SK-N-SH treated with all-trans-retinoic acid at 6 μM for 48 hours (cell line): ENCODE results near the gene NYAP1.

Experiments used
- CREB5 ChIP-seq: fragments of 250-450 bp; sonication (Bioruptor Pico); IDR thresholded peaks from 2 replicates; pipeline ENCODE4 v1.5.1; 2020; ENCODE audit warnings: low read depth, mild to moderate bottlenecking, moderate library complexity
- CSRNP3 ChIP-seq: fragments of 250-450 bp; sonication (Bioruptor Pico); IDR thresholded peaks from 2 replicates; pipeline ENCODE4 v1.5.1; 2021; ENCODE audit warnings: mild to moderate bottlenecking, moderate library complexity
- GLIS3 ChIP-seq: fragments of 250-450 bp; sonication (Bioruptor Pico); IDR thresholded peaks from 2 replicates; pipeline ENCODE4 v1.5.0; 2020; ENCODE audit warnings: mild to moderate bottlenecking, moderate library complexity
- PATZ1 ChIP-seq: fragments of 250-450 bp; sonication (Bioruptor Pico); IDR thresholded peaks from 2 replicates; pipeline ENCODE4 v1.8.0; 2020; ENCODE audit warnings: mild to moderate bottlenecking, moderate library complexity, borderline replicate concordance
- RARB ChIP-seq: fragments of 250-450 bp; sonication (Bioruptor Pico); IDR thresholded peaks from 2 replicates; pipeline ENCODE4 v1.8.0; 2021; ENCODE audit warnings: mild to moderate bottlenecking, moderate library complexity
- SNAI2 ChIP-seq: fragments of 250-450 bp; sonication (Bioruptor Pico); IDR thresholded peaks from 2 replicates; pipeline ENCODE4 v1.5.0; 2020; ENCODE audit warnings: mild to moderate bottlenecking, moderate library complexity
- TSHZ2 ChIP-seq: fragments of 250-450 bp; sonication (Bioruptor Pico); IDR thresholded peaks from 2 replicates; pipeline ENCODE4 v1.5.0; 2020; ENCODE audit warnings: mild to moderate bottlenecking, moderate library complexity
- ZFP3 ChIP-seq: fragments of 250-450 bp; sonication (Bioruptor Pico); IDR thresholded peaks from 2 replicates; pipeline ENCODE4 v1.5.0; 2020; ENCODE audit warnings: mild to moderate bottlenecking, moderate library complexity
- ZFP30 ChIP-seq: fragments of 450-650 bp; formaldehyde crosslinking; IDR thresholded peaks from 2 replicates; pipeline ENCODE4 v1.5.0; 2022; ENCODE audit warnings: mild to moderate bottlenecking, moderate library complexity
- ZNF565 ChIP-seq: fragments of 450-650 bp; formaldehyde crosslinking; conservative IDR thresholded peaks from 2 replicates; pipeline ENCODE4 v1.5.0; 2020; ENCODE audit warnings: low read depth, mild to moderate bottlenecking, moderate library complexity
- ZNF70 ChIP-seq: fragments of 450-650 bp; formaldehyde crosslinking; IDR thresholded peaks from 2 replicates; pipeline ENCODE4 v1.5.0; 2020; ENCODE audit warnings: mild to moderate bottlenecking, moderate library complexity
- ZNF8 ChIP-seq: fragments of 450-650 bp; formaldehyde crosslinking; IDR thresholded peaks from 2 replicates; pipeline ENCODE4 v1.5.0; 2020; ENCODE audit warnings: mild to moderate bottlenecking, moderate library complexity

- no peak for TF ChIP-seq GLIS3 (CRISPR knock-in tag)
- no peak for TF ChIP-seq CREB5 (CRISPR knock-in tag)
- TF ChIP-seq PATZ1 (CRISPR knock-in tag): no peak
- TF ChIP-seq RARB: no peak
- TF ChIP-seq ZFP3 (CRISPR knock-in tag): no peak
- no peak for TF ChIP-seq ZFP30 (CRISPR knock-in tag)
- no peak for TF ChIP-seq SNAI2 (CRISPR knock-in tag)
- no peak for TF ChIP-seq ZNF8 (CRISPR knock-in tag)
- no peak for TF ChIP-seq ZNF565 (CRISPR knock-in tag)
- no peak for TF ChIP-seq ZNF70 (CRISPR knock-in tag)
- TF ChIP-seq TSHZ2 (CRISPR knock-in tag): no peak
- no peak for TF ChIP-seq CSRNP3 (CRISPR knock-in tag)
Measured at GRCh38 chr7:100544386-100544785, 60.7 kb downstream of the NYAP1 start.
